Peyer's patch (tissue), 4 donors: ENCODE measurements around the gene DDOST. TPM values are rescaled to one million over a fixed set of nuclear protein-coding genes. Genes with fewer than 3 reads are reported as not detected.

ENCODE experiments used
- DNase-seq, 3 donors: peaks; one replicate each; pipeline ENCODE4 v3.0.0-alpha.2; 2017 to 2019
- H3K27ac ChIP-seq, 4 donors: fragments of 200-600 bp; sonication (generic); one replicate each; pipeline ENCODE4 v1.5.1; 2016 to 2019
- H3K27me3 ChIP-seq, 2 donors: fragments of 200-600 bp; sonication (generic); one replicate each; pipeline ENCODE4 v1.5.1; 2019
- H3K36me3 ChIP-seq, 3 donors: fragments of 200-600 bp; sonication (generic); one replicate each; pipeline ENCODE4 v1.5.1; 2016 to 2019
- H3K4me1 ChIP-seq, 4 donors: fragments of 200-600 bp; sonication (generic); one replicate each; pipeline ENCODE4 v1.5.1; 2016 to 2019
- H3K4me3 ChIP-seq, 4 donors: fragments of 200-600 bp; sonication (generic); 1 replicate in 3 of 4; 2 replicates in 1 of 4; pipeline ENCODE4 v1.5.1; 2016 to 2019; ENCODE audit warnings: mild to moderate bottlenecking in 1 of 4
- H3K9me3 ChIP-seq, 4 donors: fragments of 200-600 bp; sonication (generic); one replicate each; pipeline ENCODE4 v1.5.1; 2016 to 2019; ENCODE audit warnings: mild to moderate bottlenecking in 1 of 4
- CTCF ChIP-seq, 6 experiments: fragments of 450-650 bp in 4 of 6; fragments of 200-600 bp in 2 of 6; sonication (generic) in 1 of 6; IDR thresholded peaks; one replicate each; pipeline ENCODE4 v1.5.1; 2017 to 2019; ENCODE audit warnings: antibody characterized with exemption in 6 of 6, mild to moderate bottlenecking in 3 of 6, moderate library complexity in 1 of 6
- POLR2A ChIP-seq, 2 donors: fragments of 450-650 bp; IDR thresholded peaks; one replicate each; pipeline ENCODE4 v1.5.1; 2017; ENCODE audit warnings: antibody characterized with exemption in 2 of 2, mild to moderate bottlenecking in 2 of 2, moderate library complexity in 2 of 2
- total RNA-seq, 4 donors: library from RNA; depleted of rRNA; stranded (reverse); fragments of >200 nt; gene quantifications; one replicate each; pipeline ENCODE4 v1.1.0, GENCODE V29; 2016

The DDOST gene
- total RNA-seq, 4 donors from 2014 or later: 44.6 to 145 (median 126) TPM

GRCh38 chr1:20616847-20617487 lies 44.2 kb downstream of the DDOST start:
- Histone ChIP-seq H3K27me3 (no peaks in the 10 kb centered on the region), H3K36me3 (no peaks in the 10 kb centered on the region), H3K9me3 (no peaks in the 10 kb centered on the region), H3K4me3 (no peak overlapping the region), H3K4me1 (peaks cover 0 to 13% (median 0%) of the 10 kb centered on the region in 4 donors), H3K27ac (no peak overlapping the region)
- no peak for TF ChIP-seq POLR2A (IDR thresholded peaks at IDR 0.05)
- no peak for TF ChIP-seq CTCF (IDR thresholded peaks at IDR 0.05)
- DNase-seq: no peak

GRCh38 chr1:20615946-20616846 lies 45.0 kb downstream of the DDOST start:
- TF ChIP-seq POLR2A (IDR thresholded peaks at IDR 0.05): no peak
- TF ChIP-seq CTCF (IDR thresholded peaks at IDR 0.05): no peak
- Histone ChIP-seq H3K27me3 (no peaks in the 10 kb centered on the region), H3K4me3 (no peak overlapping the region), H3K9me3 (no peaks in the 10 kb centered on the region), H3K27ac (no peak overlapping the region), H3K4me1 (peaks cover 0 to 13% (median 0%) of the 10 kb centered on the region in 4 donors), H3K36me3 (no peaks in the 10 kb centered on the region)
- DNase-seq: no peak

GRCh38 chr1:20614131-20614579 lies 47.0 kb downstream of the DDOST start:
- no peak for TF ChIP-seq CTCF (IDR thresholded peaks at IDR 0.05)
- Histone ChIP-seq H3K4me3 (no peak overlapping the region), H3K27me3 (no peaks in the 10 kb centered on the region), H3K27ac (peak overlapping the region in 3 of 4 donors; percentile 45 to 89 (median 70)), H3K4me1 (peaks cover 0 to 13% (median 0%) of the 10 kb centered on the region in 4 donors), H3K9me3 (no peaks in the 10 kb centered on the region), H3K36me3 (no peaks in the 10 kb centered on the region)
- DNase-seq: no peak

- Histone ChIP-seq H3K27ac (no peak overlapping the region), H3K27me3 (no peaks in the 10 kb centered on the region), H3K4me3 (no peak overlapping the region), H3K9me3 (no peaks in the 10 kb centered on the region), H3K36me3 (no peaks in the 10 kb centered on the region), H3K4me1 (peaks cover 0 to 13% (median 0%) of the 10 kb centered on the region in 4 donors)
- TF ChIP-seq CTCF (IDR thresholded peaks at IDR 0.05): no peak
- peak in 2 of 3 donors; percentile 56 to 59 for DNase-seq
Measured at GRCh38 chr1:20612221-20612746, 48.9 kb downstream of the DDOST start.

GRCh38 chr1:20611652-20612051 lies 49.5 kb downstream of the DDOST start:
- no peak for DNase-seq
- no peaks in the 10 kb centered on the region for H3K27me3 ChIP-seq
- H3K36me3 ChIP-seq: no peaks in the 10 kb centered on the region
- H3K4me3 ChIP-seq: no peak overlapping the region
- peaks cover 0 to 13% (median 0%) of the 10 kb centered on the region in 4 donors for H3K4me1 ChIP-seq
- TF ChIP-seq POLR2A (IDR thresholded peaks at IDR 0.05): no peak
- TF ChIP-seq CTCF (IDR thresholded peaks at IDR 0.05): no peak
- no peaks in the 10 kb centered on the region for H3K9me3 ChIP-seq
- H3K27ac ChIP-seq: no peak overlapping the region
